ENCODE measurements around the gene MASP2.
"Not testable (repeated sequence)": the region's sequence is repeated elsewhere in the genome, so short reads cannot be mapped to it uniquely, and the experiment has no call there.

The MASP2 gene

GRCh38 chr1:11058026-11058425 lies 11.0 kb upstream of the MASP2 start:
- DNase-seq: no peak

- DNase-seq: no peak
These were observed 10.4 kb upstream of the MASP2 start for GRCh38 chr1:11057477-11057876.

GRCh38 chr1:11056504-11056903 lies 9.5 kb upstream of the MASP2 start:
- DNase-seq: no peak

GRCh38 chr1:11055676-11056075 lies 8.6 kb upstream of the MASP2 start:
- no peak for DNase-seq

GRCh38 chr1:11054666-11055065 lies 7.6 kb upstream of the MASP2 start:
- no peak for DNase-seq

GRCh38 chr1:11054181-11054580 lies 7.1 kb upstream of the MASP2 start:
- no peak for DNase-seq

GRCh38 chr1:11053758-11054137 lies 6.7 kb upstream of the MASP2 start:
- no peak for DNase-seq

GRCh38 chr1:11052839-11053757 lies 6.1 kb upstream of the MASP2 start:
- DNase-seq: peak; percentile 84

- no peak for DNase-seq
These were observed 4.9 kb upstream of the MASP2 start for GRCh38 chr1:11051781-11052511.

GRCh38 chr1:11051121-11051520 lies 4.1 kb upstream of the MASP2 start:
- peak; percentile 23 for DNase-seq

- no peak for DNase-seq
These were observed 821 bp downstream of the MASP2 start for GRCh38 chr1:11046270-11046566.

GRCh38 chr1:11045428-11046269 lies 1.4 kb downstream of the MASP2 start:
- no peak for DNase-seq

- no peak for DNase-seq
These were observed 2.1 kb downstream of the MASP2 start for GRCh38 chr1:11044849-11045427.

GRCh38 chr1:11044086-11044848 lies 2.8 kb downstream of the MASP2 start:
- no peak for DNase-seq

GRCh38 chr1:11042995-11043874 lies 3.8 kb downstream of the MASP2 start:
- DNase-seq: no peak

GRCh38 chr1:11042065-11042464 lies 5.0 kb downstream of the MASP2 start:
- no peak for DNase-seq

- no peak for DNase-seq
These were observed 6.0 kb downstream of the MASP2 start for GRCh38 chr1:11041048-11041447.

- not testable (repeated sequence) for DNase-seq
These were observed 7.0 kb downstream of the MASP2 start for GRCh38 chr1:11040105-11040429.

- DNase-seq: no peak
These were observed 7.5 kb downstream of the MASP2 start for GRCh38 chr1:11039351-11040104.

- DNase-seq: peak; percentile 86
These were observed 9.3 kb downstream of the MASP2 start for GRCh38 chr1:11037740-11038182.
